HEK293 (cell line): ENCODE results near the gene PPIL3.

Source experiments
- CTCF ChIA-PET: fragments of 350-600 bp; formaldehyde crosslinking; extraction: SDS; loops from one replicate; lab custom pipeline; 2021; ENCODE audit warnings: antibody characterized with exemption; lab: Yijun Ruan, JAX
- POLR2A ChIA-PET: fragments of 300-600 bp; formaldehyde crosslinking; extraction: SDS; loops from one replicate; lab custom pipeline; 2020; ENCODE audit warnings: antibody characterized with exemption, inconsistent platforms; lab: Yijun Ruan, JAX
- H3K27ac ChIP-seq: fragments of 200-500 bp; sonication (Bioruptor generic); 2 replicates; pipeline ENCODE4 v1.5.1; 2014; ENCODE audit warnings: low read depth, low read length, control low read depth, inconsistent platforms; ENCODE audit errors: extremely low read depth
- H3K36me3 ChIP-seq, 2 experiments: fragments of 200-500 bp in 1 of 2; sonication (Bioruptor generic) in 1 of 2; 1 replicate in 1 of 2; 2 replicates in 1 of 2; pipeline ENCODE4 v1.5.1; 2014 to 2017; ENCODE audit warnings: inconsistent platforms in 2 of 2, low read length in 2 of 2; ENCODE audit not compliant: control insufficient read depth in 2 of 2, insufficient read depth in 1 of 2
- H3K4me1 ChIP-seq: fragments of 200-500 bp; sonication (Bioruptor generic); 2 replicates; pipeline ENCODE4 v1.5.1; 2014; ENCODE audit warnings: mild to moderate bottlenecking, low read length, inconsistent platforms; ENCODE audit not compliant: control insufficient read depth, insufficient read depth
- H3K4me3 ChIP-seq: 2 replicates; pipeline ENCODE4 v1.5.1; 2011; ENCODE audit warnings: low read depth, mild to moderate bottlenecking, control low read depth, low read length, moderate library complexity
- H3K9me3 ChIP-seq: fragments of 200-500 bp; sonication (Bioruptor generic); 2 replicates; pipeline ENCODE4 v1.5.1; 2014; ENCODE audit warnings: low read depth, low read length, inconsistent platforms; ENCODE audit not compliant: control insufficient read depth, insufficient read depth
- CTCF ChIP-seq: fragments of 450-650 bp; formaldehyde crosslinking; IDR thresholded peaks from 2 replicates; pipeline ENCODE4 v1.5.1; 2016; ENCODE audit warnings: missing biosample characterization, missing genetic modification characterization
- REPIN1 ChIP-seq: fragments of 450-650 bp; formaldehyde crosslinking; IDR thresholded peaks from 2 replicates; pipeline ENCODE4 v1.5.1; 2017; ENCODE audit warnings: missing biosample characterization, missing genetic modification characterization, low read depth
- YY2 ChIP-seq: fragments of 450-650 bp; formaldehyde crosslinking; IDR thresholded peaks from 2 replicates; pipeline ENCODE4 v1.5.1; 2016; ENCODE audit warnings: missing biosample characterization, missing genetic modification characterization
- ZBTB20 ChIP-seq: fragments of 450-650 bp; formaldehyde crosslinking; IDR thresholded peaks from 2 replicates; pipeline ENCODE4 v1.5.1; 2016; ENCODE audit warnings: missing biosample characterization, missing genetic modification characterization
- ZBTB8A ChIP-seq: fragments of 450-650 bp; formaldehyde crosslinking; IDR thresholded peaks from 2 replicates; pipeline ENCODE4 v1.5.1; 2016; ENCODE audit warnings: missing biosample characterization, missing genetic modification characterization
- ZNF146 ChIP-seq: fragments of 450-650 bp; formaldehyde crosslinking; IDR thresholded peaks from 2 replicates; pipeline ENCODE4 v1.5.1; 2016; ENCODE audit warnings: missing biosample characterization, missing genetic modification characterization
- ZNF558 ChIP-seq: fragments of 450-650 bp; formaldehyde crosslinking; IDR thresholded peaks from 2 replicates; pipeline ENCODE4 v1.5.1; 2016; ENCODE audit warnings: missing biosample characterization, missing genetic modification characterization
- ZNF561 ChIP-seq: fragments of 450-650 bp; IDR thresholded peaks from 2 replicates; pipeline ENCODE4 v1.5.1; 2018; ENCODE audit warnings: missing biosample characterization, missing genetic modification characterization, borderline replicate concordance
- ZNF571 ChIP-seq: fragments of 450-650 bp; formaldehyde crosslinking; IDR thresholded peaks from 2 replicates; pipeline ENCODE4 v1.5.0; 2017; ENCODE audit warnings: missing biosample characterization, missing genetic modification characterization
- ZNF580 ChIP-seq: fragments of 450-650 bp; formaldehyde crosslinking; IDR thresholded peaks from 2 replicates; pipeline ENCODE4 v1.5.1; 2016; ENCODE audit warnings: missing biosample characterization, missing genetic modification characterization
- ZNF600 ChIP-seq: fragments of 450-650 bp; formaldehyde crosslinking; IDR thresholded peaks from 2 replicates; pipeline ENCODE4 v1.5.1; 2016; ENCODE audit warnings: missing biosample characterization, missing genetic modification characterization
- ZNF654 ChIP-seq: fragments of 450-650 bp; formaldehyde crosslinking; IDR thresholded peaks from 2 replicates; pipeline ENCODE4 v1.5.1; 2016; ENCODE audit warnings: low read depth, missing biosample characterization, missing genetic modification characterization
- TF ChIP-seq, protein P1 (sequence below): fragments of 450-650 bp; formaldehyde crosslinking; IDR thresholded peaks from 2 replicates; pipeline ENCODE4 v1.5.1; 2017; ENCODE audit warnings: missing biosample characterization, missing genetic modification characterization
- TF ChIP-seq, protein P2 (sequence below): fragments of 450-650 bp; formaldehyde crosslinking; conservative IDR thresholded peaks from 2 replicates; pipeline ENCODE4 v1.5.1; 2016; ENCODE audit warnings: low read depth, missing biosample characterization, missing genetic modification characterization
- TF ChIP-seq, protein P3 (sequence below): fragments of 450-650 bp; formaldehyde crosslinking; IDR thresholded peaks from 2 replicates; pipeline ENCODE4 v1.5.1; 2016; ENCODE audit warnings: missing biosample characterization, missing genetic modification characterization

The PPIL3 gene

DNA sequence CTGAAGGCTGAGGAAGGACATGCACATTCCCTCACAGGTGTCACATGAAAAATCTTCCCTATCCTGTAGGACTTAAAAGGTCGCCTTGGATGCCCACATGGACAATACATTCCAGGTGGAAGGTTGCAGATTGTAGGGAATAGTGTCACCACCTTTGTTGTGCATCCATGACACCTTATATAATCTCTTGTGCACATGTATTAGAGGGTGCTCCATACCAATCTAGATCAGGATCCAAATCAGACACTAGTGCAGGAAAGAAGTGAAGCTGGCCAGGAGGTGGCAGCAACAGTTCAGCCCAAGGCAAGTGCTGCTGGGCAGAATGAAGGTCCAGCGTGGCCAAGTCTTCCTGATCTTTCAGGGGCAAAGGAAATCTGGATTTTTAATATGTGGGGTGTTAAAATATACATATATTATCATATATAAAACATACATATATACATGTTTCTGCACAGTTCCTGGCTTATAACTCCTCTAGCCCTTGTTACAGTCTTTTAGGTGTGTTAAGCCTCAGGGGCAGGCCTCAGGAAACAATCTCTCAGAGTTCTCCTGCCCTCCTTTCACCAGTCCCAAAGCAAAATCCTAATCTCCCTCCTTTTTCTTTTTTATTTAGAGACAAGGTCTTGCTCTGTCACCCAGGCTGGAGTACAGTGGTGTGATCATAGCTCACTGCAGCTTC, 16.9 kb upstream of the PPIL3 start:
- no peak overlapping the region for H3K27ac ChIP-seq

More for the DNA sequence above, 16.9 kb upstream of the PPIL3 start:
- H3K4me1 ChIP-seq: no peaks in the 10 kb centered on the region
- peaks cover 69 to 83% of the 10 kb centered on the region in 2 experiments for H3K36me3 ChIP-seq
- peak; percentile 87 for TF ChIP-seq ZNF654 (tag by site-specific recombination)
- no peak for TF ChIP-seq ZBTB8A (tag by site-specific recombination)
- TF ChIP-seq, protein P1, sequence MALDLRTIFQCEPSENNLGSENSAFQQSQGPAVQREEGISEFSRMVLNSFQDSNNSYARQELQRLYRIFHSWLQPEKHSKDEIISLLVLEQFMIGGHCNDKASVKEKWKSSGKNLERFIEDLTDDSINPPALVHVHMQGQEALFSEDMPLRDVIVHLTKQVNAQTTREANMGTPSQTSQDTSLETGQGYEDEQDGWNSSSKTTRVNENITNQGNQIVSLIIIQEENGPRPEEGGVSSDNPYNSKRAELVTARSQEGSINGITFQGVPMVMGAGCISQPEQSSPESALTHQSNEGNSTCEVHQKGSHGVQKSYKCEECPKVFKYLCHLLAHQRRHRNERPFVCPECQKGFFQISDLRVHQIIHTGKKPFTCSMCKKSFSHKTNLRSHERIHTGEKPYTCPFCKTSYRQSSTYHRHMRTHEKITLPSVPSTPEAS (tag by site-specific recombination): no peak
- peak; percentile 28; the same call in 1 of the 2 replicates for TF ChIP-seq ZBTB20 (tag by site-specific recombination)
- TF ChIP-seq, protein P2, sequence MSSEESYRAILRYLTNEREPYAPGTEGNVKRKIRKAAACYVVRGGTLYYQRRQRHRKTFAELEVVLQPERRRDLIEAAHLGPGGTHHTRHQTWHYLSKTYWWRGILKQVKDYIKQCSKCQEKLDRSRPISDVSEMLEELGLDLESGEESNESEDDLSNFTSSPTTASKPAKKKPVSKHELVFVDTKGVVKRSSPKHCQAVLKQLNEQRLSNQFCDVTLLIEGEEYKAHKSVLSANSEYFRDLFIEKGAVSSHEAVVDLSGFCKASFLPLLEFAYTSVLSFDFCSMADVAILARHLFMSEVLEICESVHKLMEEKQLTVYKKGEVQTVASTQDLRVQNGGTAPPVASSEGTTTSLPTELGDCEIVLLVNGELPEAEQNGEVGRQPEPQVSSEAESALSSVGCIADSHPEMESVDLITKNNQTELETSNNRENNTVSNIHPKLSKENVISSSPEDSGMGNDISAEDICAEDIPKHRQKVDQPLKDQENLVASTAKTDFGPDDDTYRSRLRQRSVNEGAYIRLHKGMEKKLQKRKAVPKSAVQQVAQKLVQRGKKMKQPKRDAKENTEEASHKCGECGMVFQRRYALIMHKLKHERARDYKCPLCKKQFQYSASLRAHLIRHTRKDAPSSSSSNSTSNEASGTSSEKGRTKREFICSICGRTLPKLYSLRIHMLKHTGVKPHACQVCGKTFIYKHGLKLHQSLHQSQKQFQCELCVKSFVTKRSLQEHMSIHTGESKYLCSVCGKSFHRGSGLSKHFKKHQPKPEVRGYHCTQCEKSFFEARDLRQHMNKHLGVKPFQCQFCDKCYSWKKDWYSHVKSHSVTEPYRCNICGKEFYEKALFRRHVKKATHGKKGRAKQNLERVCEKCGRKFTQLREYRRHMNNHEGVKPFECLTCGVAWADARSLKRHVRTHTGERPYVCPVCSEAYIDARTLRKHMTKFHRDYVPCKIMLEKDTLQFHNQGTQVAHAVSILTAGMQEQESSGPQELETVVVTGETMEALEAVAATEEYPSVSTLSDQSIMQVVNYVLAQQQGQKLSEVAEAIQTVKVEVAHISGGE: peak; percentile 91
- peak; percentile 72 for TF ChIP-seq CTCF (tag by site-specific recombination)
- no peak for TF ChIP-seq ZNF558
- TF ChIP-seq, protein P3, sequence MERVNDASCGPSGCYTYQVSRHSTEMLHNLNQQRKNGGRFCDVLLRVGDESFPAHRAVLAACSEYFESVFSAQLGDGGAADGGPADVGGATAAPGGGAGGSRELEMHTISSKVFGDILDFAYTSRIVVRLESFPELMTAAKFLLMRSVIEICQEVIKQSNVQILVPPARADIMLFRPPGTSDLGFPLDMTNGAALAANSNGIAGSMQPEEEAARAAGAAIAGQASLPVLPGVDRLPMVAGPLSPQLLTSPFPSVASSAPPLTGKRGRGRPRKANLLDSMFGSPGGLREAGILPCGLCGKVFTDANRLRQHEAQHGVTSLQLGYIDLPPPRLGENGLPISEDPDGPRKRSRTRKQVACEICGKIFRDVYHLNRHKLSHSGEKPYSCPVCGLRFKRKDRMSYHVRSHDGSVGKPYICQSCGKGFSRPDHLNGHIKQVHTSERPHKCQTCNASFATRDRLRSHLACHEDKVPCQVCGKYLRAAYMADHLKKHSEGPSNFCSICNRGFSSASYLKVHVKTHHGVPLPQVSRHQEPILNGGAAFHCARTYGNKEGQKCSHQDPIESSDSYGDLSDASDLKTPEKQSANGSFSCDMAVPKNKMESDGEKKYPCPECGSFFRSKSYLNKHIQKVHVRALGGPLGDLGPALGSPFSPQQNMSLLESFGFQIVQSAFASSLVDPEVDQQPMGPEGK: no peak
- no peak for TF ChIP-seq ZNF561 (tag by site-specific recombination)
- TF ChIP-seq ZNF600 (tag by site-specific recombination): peak; percentile 98
- no peak for TF ChIP-seq ZNF580 (tag by site-specific recombination)
- no peak for TF ChIP-seq YY2
- TF ChIP-seq ZNF146 (tag by site-specific recombination): no peak
- no peak for TF ChIP-seq ZNF571 (tag by site-specific recombination)
- TF ChIP-seq REPIN1: no peak
- TF ChIP-seq, all 188 proteins: peak for 5
- no peak overlapping the region for H3K4me3 ChIP-seq
- no peaks in the 10 kb centered on the region for H3K9me3 ChIP-seq
- ChIA-PET POLR2A (interaction anchor here (1.0 to 1.6 kb wide), 4 partner anchors 164 to 327 kb away, joined by 3 to 5 read pairs (median 4); no protein-coding TSS in a partner anchor), CTCF (interaction anchor here (0.5 to 4.0 kb wide), 24 partner anchors 8 to 868 kb away, joined by 3 to 49 read pairs (median 4); partner anchors contain the start of genes CASP10, NIF3L1 and PPIL3)
